Measurements from ENCODE around the gene POLL. TPM values are rescaled to one million over a fixed set of nuclear protein-coding genes. Genes with fewer than 3 reads are reported as not detected.
A peak's percentile ranks its signal among the peaks of the same experiment; 100 is the strongest.

POLL gene
- polyA plus RNA-seq, 1 donor (not counting 4 experiments of a cell fraction or from before 2014, with no cell fraction given) = 11.9 TPM

DNA sequence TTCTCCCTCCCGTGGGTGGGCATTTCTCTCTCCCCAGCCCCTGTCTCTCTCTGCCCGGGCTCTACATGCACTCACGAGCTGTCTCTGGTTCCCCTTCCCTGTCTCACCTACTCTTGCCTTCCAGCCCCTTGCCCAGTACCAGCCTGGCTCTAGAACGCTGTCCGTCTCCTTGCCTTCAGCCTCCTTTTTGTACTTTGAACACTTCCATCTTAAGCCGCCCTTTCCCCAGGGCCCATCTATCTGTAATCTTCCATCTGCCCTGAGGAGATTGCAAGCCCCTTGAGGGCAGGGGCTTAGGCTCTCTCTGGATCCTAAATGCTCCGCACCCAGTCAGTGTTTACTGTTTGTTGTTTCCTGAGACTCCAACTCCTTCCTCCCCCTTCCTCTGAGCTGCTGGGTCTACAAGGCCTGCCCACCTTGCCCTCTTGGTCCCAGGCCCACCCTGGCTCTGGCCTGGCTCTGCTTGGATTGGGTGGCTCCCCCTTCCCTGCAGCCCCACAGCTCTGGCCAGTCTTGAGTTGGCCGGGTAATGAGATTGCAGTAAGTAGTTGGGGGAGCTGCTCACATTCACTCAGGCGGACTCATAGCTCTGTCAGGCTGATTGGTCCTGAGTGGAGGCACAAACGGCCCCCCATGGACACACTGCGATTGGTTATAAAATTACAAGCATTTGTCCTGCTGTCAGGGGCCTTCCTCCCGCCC lies 28.3 kb downstream of the POLL start:
- Histone ChIP-seq H3K9me3 (ENCODE audit: control insufficient read depth, low read depth, low read length) (no peaks in the 10 kb centered on the region), H3K4me1 (ENCODE audit: control insufficient read depth, extremely low read depth, insufficient read depth, low read length) (peaks cover 14% of the 10 kb centered on the region), H2AFZ (ENCODE audit: control insufficient read depth, low read length) (no peak overlapping the region), H3K27me3 (ENCODE audit: control insufficient read depth, extremely low read depth, insufficient read depth, low read length) (peaks cover 1% of the 10 kb centered on the region), H4K20me1 (ENCODE audit: control insufficient read depth, extremely low read depth, insufficient read depth, low read length) (no peaks in the 10 kb centered on the region), H3K9me1 (ENCODE audit: control insufficient read depth, extremely low read depth, insufficient read depth, low read length) (no peaks in the 10 kb centered on the region), H3K36me3 (ENCODE audit: control insufficient read depth in 2 of 2, extremely low read depth in 1 of 2, insufficient read depth in 2 of 2, low read length in 2 of 2) (no peaks in the 10 kb centered on the region), H3K4me3 (ENCODE audit: control insufficient read depth in 2 of 3, extremely low read depth in 1 of 3, insufficient read depth in 2 of 3, low read depth in 1 of 3, low read length in 3 of 3) (no peak overlapping the region), H3K79me2 (ENCODE audit: control insufficient read depth, insufficient read depth, low read length) (no peaks in the 10 kb centered on the region), H3K9ac (ENCODE audit: control insufficient read depth, extremely low read depth, insufficient read depth, low read length) (no peak overlapping the region), H3K4me2 (ENCODE audit: control insufficient read depth, extremely low read depth, insufficient read depth, low read depth, low read length) (no peak overlapping the region), H3K27ac (ENCODE audit: control insufficient read depth, insufficient read depth, low read length) (no peak overlapping the region)
- no peak for DNase-seq (ENCODE audit: low read depth, low spot score)
- no peak for FAIRE-seq
- dilution Hi-C loops (cut with MboI; ENCODE audit: extremely low pct_ligation_motif_present, low sequenced_read_pairs) = no loop called here
- TF ChIP-seq CTCF (optimal IDR thresholded peaks at IDR 0.05 in 1 of 3, IDR thresholded peaks at IDR 0.05 in 1 of 3, conservative IDR thresholded peaks at IDR 0.05 in 1 of 3; ENCODE audit: extremely low read depth in 1 of 3, insufficient read depth in 2 of 3, low read length in 3 of 3) (no peak), EZH2 (IDR thresholded peaks at IDR 0.05; ENCODE audit: low read length) (no peak)

- no peaks in the 10 kb centered on the region for H3K9me1 ChIP-seq (ENCODE audit: control insufficient read depth, extremely low read depth, insufficient read depth, low read length)
- peak overlapping the region; percentile 37 for H3K27ac ChIP-seq (ENCODE audit: control insufficient read depth, insufficient read depth, low read length)
- peaks cover 0 to 2% of the 10 kb centered on the region in 2 experiments for H3K36me3 ChIP-seq (ENCODE audit: control insufficient read depth in 2 of 2, extremely low read depth in 1 of 2, insufficient read depth in 2 of 2, low read length in 2 of 2)
- dilution Hi-C loops (cut with MboI; ENCODE audit: extremely low pct_ligation_motif_present, low sequenced_read_pairs) = no loop called here
- no peak overlapping the region for H3K4me3 ChIP-seq (ENCODE audit: control insufficient read depth in 2 of 3, extremely low read depth in 1 of 3, insufficient read depth in 2 of 3, low read depth in 1 of 3, low read length in 3 of 3)
- TF ChIP-seq CTCF (optimal IDR thresholded peaks at IDR 0.05 in 1 of 3, IDR thresholded peaks at IDR 0.05 in 1 of 3, conservative IDR thresholded peaks at IDR 0.05 in 1 of 3; ENCODE audit: extremely low read depth in 1 of 3, insufficient read depth in 2 of 3, low read length in 3 of 3) (no peak), EZH2 (IDR thresholded peaks at IDR 0.05; ENCODE audit: low read length) (no peak)
- peak; percentile 46 for FAIRE-seq
- H3K9ac ChIP-seq (ENCODE audit: control insufficient read depth, extremely low read depth, insufficient read depth, low read length) = no peak overlapping the region
- peak overlapping the region; percentile 73 for H2AFZ ChIP-seq (ENCODE audit: control insufficient read depth, low read length)
- H3K79me2 ChIP-seq (ENCODE audit: control insufficient read depth, insufficient read depth, low read length) = no peaks in the 10 kb centered on the region
- H3K4me2 ChIP-seq (ENCODE audit: control insufficient read depth, extremely low read depth, insufficient read depth, low read depth, low read length) = peak overlapping the region; percentile 64
- H3K4me1 ChIP-seq (ENCODE audit: control insufficient read depth, extremely low read depth, insufficient read depth, low read length) = peaks cover 14% of the 10 kb centered on the region
- H3K9me3 ChIP-seq (ENCODE audit: control insufficient read depth, low read depth, low read length) = no peaks in the 10 kb centered on the region
- H4K20me1 ChIP-seq (ENCODE audit: control insufficient read depth, extremely low read depth, insufficient read depth, low read length) = no peaks in the 10 kb centered on the region
- DNase-seq (ENCODE audit: low read depth, low spot score) = no peak
- H3K27me3 ChIP-seq (ENCODE audit: control insufficient read depth, extremely low read depth, insufficient read depth, low read length) = no peaks in the 10 kb centered on the region
Observed at GRCh38 chr10:101558671-101559595, 29.1 kb downstream of the POLL start.

Data from keratinocyte (primary cell).